AG04449 (cell line): ENCODE results near the gene APCS.

ENCODE experiments used
- CTCF ChIA-PET: fragments of 350-600 bp; formaldehyde crosslinking; extraction: SDS; loops from one replicate; lab custom pipeline; 2021; ENCODE audit warnings: antibody characterized with exemption; lab: Yijun Ruan, JAX
- POLR2A ChIA-PET: fragments of 400-600, 350-600 bp; formaldehyde crosslinking; extraction: SDS; loops from one replicate; lab custom pipeline; 2020; ENCODE audit warnings: antibody characterized with exemption, inconsistent platforms; lab: Yijun Ruan, JAX
- DNase-seq: peaks from one replicate; pipeline ENCODE4 v3.0.0-alpha.2; 2010; ENCODE audit warnings: low read depth, low spot score
- H3K4me3 ChIP-seq: 2 replicates; pipeline ENCODE4 v1.5.1; 2011; ENCODE audit warnings: low read depth, mild to moderate bottlenecking, control low read depth, low read length
- TF ChIP-seq, protein P1 (sequence below): IDR thresholded peaks from one replicate; pipeline ENCODE4 v1.5.1; 2011; ENCODE audit warnings: mild to moderate bottlenecking, moderate library complexity, low read length, control low read depth, inconsistent platforms; ENCODE audit not compliant: insufficient read depth; ENCODE audit errors: missing control alignments

APCS gene

DNA sequence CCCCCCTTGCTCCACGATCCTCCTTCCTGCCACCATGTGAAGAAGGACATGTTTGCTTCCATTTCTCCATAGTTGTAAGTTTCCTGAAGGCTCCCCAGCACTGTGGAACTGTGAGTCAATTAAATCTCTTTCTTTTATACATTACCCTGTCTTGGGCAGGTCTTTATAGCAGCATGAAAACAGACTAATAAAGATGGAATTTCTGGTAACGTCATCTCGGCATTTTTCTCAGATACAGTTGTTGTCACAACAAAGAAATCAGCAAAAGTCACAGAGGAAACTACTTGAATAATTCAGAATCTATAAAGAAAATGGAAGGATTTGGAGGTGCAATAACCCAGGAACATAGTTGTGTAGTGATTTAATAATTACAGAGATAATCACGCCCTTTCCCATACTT, 4.4 kb downstream of the APCS start:
- DNase-seq = no peak
- ChIA-PET CTCF (interaction anchor here (1.1 kb wide), 1 partner anchor 13 kb away, joined by 3 read pairs; no protein-coding TSS in a partner anchor), POLR2A (no interaction called here)
- TF ChIP-seq, protein P1, sequence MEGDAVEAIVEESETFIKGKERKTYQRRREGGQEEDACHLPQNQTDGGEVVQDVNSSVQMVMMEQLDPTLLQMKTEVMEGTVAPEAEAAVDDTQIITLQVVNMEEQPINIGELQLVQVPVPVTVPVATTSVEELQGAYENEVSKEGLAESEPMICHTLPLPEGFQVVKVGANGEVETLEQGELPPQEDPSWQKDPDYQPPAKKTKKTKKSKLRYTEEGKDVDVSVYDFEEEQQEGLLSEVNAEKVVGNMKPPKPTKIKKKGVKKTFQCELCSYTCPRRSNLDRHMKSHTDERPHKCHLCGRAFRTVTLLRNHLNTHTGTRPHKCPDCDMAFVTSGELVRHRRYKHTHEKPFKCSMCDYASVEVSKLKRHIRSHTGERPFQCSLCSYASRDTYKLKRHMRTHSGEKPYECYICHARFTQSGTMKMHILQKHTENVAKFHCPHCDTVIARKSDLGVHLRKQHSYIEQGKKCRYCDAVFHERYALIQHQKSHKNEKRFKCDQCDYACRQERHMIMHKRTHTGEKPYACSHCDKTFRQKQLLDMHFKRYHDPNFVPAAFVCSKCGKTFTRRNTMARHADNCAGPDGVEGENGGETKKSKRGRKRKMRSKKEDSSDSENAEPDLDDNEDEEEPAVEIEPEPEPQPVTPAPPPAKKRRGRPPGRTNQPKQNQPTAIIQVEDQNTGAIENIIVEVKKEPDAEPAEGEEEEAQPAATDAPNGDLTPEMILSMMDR = no peak
- no peak overlapping the region for H3K4me3 ChIP-seq

- H3K4me3 ChIP-seq = no peak overlapping the region
- CTCF ChIA-PET = no interaction called here
- peak; percentile 34 for DNase-seq
- POLR2A ChIA-PET = no interaction called here
- TF ChIP-seq, protein P1 = no peak
Measured at GRCh38 chr1:159594625-159595405, 7.2 kb downstream of the APCS start.

- CTCF ChIA-PET = no interaction called here
- POLR2A ChIA-PET = interaction anchor here (1.0 kb wide), 1 partner anchor 55 kb away, joined by 5 read pairs; no protein-coding TSS in a partner anchor
- no peak overlapping the region for H3K4me3 ChIP-seq
- DNase-seq = peak; percentile 98
- TF ChIP-seq, protein P1 = no peak
Measured at GRCh38 chr1:159598196-159598595, 10.6 kb downstream of the APCS start.

GRCh38 chr1:159600894-159601293, 13.3 kb downstream of the APCS start:
- CTCF ChIA-PET = no interaction called here
- POLR2A ChIA-PET = no interaction called here
- no peak for DNase-seq
- H3K4me3 ChIP-seq = no peak overlapping the region
- TF ChIP-seq, protein P1 = no peak

GRCh38 chr1:159602501-159602999, 14.9 kb downstream of the APCS start:
- ChIA-PET CTCF (no interaction called here), POLR2A (no interaction called here)
- TF ChIP-seq, protein P1 = no peak
- no peak overlapping the region for H3K4me3 ChIP-seq
- no peak for DNase-seq

DNA sequence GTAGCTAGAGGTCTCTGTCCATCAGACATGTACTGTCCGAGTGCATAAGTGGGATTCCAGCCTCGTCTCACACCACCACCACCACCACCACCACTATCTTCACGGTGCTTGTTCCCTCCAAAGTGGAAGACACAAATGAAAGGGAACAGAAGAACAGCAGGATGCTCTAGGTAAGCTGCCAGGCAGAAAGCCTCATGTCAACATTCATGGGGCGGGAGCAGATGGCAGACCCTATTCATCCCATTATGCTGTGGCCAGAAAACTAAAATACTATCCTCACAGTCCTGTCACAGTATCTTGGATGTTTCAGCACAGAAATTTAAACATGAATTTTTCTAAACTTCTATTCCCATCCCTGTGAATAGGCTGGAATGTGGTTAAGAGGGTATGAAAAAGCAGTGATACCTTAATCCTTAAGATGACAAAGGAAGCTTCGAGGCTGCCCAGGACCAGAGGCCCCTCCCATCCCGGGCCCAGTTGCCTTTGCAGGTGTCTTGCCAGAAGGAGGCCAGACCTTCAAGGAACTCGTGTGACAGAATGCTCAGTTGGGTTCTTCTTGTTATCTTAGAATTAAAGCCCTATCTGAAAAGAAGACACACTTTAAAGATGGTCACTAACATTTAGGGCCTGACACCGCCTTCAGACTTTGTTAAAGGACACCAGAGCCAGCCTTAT, 24.7 kb downstream of the APCS start:
- CTCF ChIA-PET = no interaction called here
- TF ChIP-seq, protein P1 = no peak
- POLR2A ChIA-PET = no interaction called here
- no peak for DNase-seq
- H3K4me3 ChIP-seq = no peak overlapping the region
